HepG2 (cell line): ENCODE results near the gene P2RX7. TPM values are rescaled to one million over a fixed set of nuclear protein-coding genes. Genes with fewer than 3 reads are reported as not detected.

Experiments used
- HNRNPK ChIP-seq: fragments of 200-400 bp; formaldehyde crosslinking; IDR thresholded peaks from 2 replicates; pipeline ENCODE4 v1.6.1; 2018; ENCODE audit warnings: low read length, low read depth, moderate library complexity, mild to moderate bottlenecking; ENCODE audit not compliant: poor library complexity, severe bottlenecking
- HNRNPUL1 ChIP-seq: fragments of 200-400 bp; formaldehyde crosslinking; IDR thresholded peaks from 2 replicates; pipeline ENCODE4 v1.6.1; 2017; ENCODE audit warnings: low read depth, mild to moderate bottlenecking, low read length, moderate library complexity
- MIXL1 ChIP-seq: IDR thresholded peaks from 2 replicates; pipeline ENCODE4 v1.6.1; 2016
- PHF8 ChIP-seq: sonication (generic); formaldehyde crosslinking; IDR thresholded peaks from 2 replicates; pipeline ENCODE4 v1.5.0; 2020; ENCODE audit warnings: missing genetic modification reagents
- ZNF10 ChIP-seq: sonication (generic); formaldehyde crosslinking; IDR thresholded peaks from 2 replicates; pipeline ENCODE4 v1.4.0; 2020; ENCODE audit warnings: mild to moderate bottlenecking, low read depth, missing genetic modification reagents, borderline replicate concordance
- ZNF20 ChIP-seq: sonication (generic); formaldehyde crosslinking; IDR thresholded peaks from 2 replicates; pipeline ENCODE4 v1.4.0; 2020; ENCODE audit warnings: mild to moderate bottlenecking, moderate library complexity, missing genetic modification reagents
- ZNF224 ChIP-seq: sonication (generic); formaldehyde crosslinking; IDR thresholded peaks from 2 replicates; pipeline ENCODE4 v1.5.0; 2020; ENCODE audit warnings: mild to moderate bottlenecking, missing genetic modification reagents
- ZNF225 ChIP-seq: sonication (generic); formaldehyde crosslinking; IDR thresholded peaks from 2 replicates; pipeline ENCODE4 v1.4.0; 2020; ENCODE audit warnings: mild to moderate bottlenecking, missing genetic modification reagents
- ZNF382 ChIP-seq: sonication (generic); formaldehyde crosslinking; IDR thresholded peaks from 2 replicates; pipeline ENCODE4 v1.5.0; 2020; ENCODE audit warnings: missing genetic modification reagents, mild to moderate bottlenecking, borderline replicate concordance
- ZNF570 ChIP-seq: sonication (generic); formaldehyde crosslinking; IDR thresholded peaks from 2 replicates; pipeline ENCODE4 v1.4.0; 2020; ENCODE audit warnings: mild to moderate bottlenecking, missing genetic modification reagents, borderline replicate concordance
- ZNF776 ChIP-seq: sonication (generic); formaldehyde crosslinking; IDR thresholded peaks from 2 replicates; pipeline ENCODE4 v1.4.0; 2020; ENCODE audit warnings: mild to moderate bottlenecking, missing genetic modification reagents
- ZSCAN29 ChIP-seq: sonication (generic); formaldehyde crosslinking; conservative IDR thresholded peaks from 2 replicates; pipeline ENCODE4 v1.4.0; 2020; ENCODE audit warnings: mild to moderate bottlenecking, missing genetic modification reagents
- polyA plus RNA-seq, 8 experiments: library from polyadenylated mRNA; depleted of rRNA in 3 of 8; stranded (reverse) in 7 of 8; unstranded in 1 of 8; fragments of >200 nt; fragmentation: Illumina TruSeq in 4 of 8; extraction: Trizol in 4 of 8; gene quantifications; 2 replicates each; pipeline versions ENCODE4 v1.2.1 to v1.2.3, GENCODE V29; 2011 to 2016; ENCODE audit warnings: low read depth in 4 of 8, missing spikeins in 1 of 8, mixed read lengths in 1 of 8; ENCODE audit not compliant: insufficient read depth in 1 of 8
- total RNA-seq, 5 experiments: library from RNA; depleted of rRNA; stranded (reverse); fragments of >200 nt; fragmentation: Illumina TruSeq; extraction: Trizol; gene quantifications; 2 replicates each; pipeline ENCODE4 v1.2.3, GENCODE V29; 2016; ENCODE audit warnings: low read depth in 1 of 5
- TF ChIP-seq, protein P1 (sequence below): sonication (generic); formaldehyde crosslinking; IDR thresholded peaks from 2 replicates; pipeline ENCODE4 v1.5.0; 2020; ENCODE audit warnings: mild to moderate bottlenecking, missing genetic modification reagents, borderline replicate concordance
- TF ChIP-seq, protein P2 (sequence below): sonication (generic); formaldehyde crosslinking; IDR thresholded peaks from 2 replicates; pipeline ENCODE4 v1.4.0; 2020; ENCODE audit warnings: missing genetic modification reagents, borderline replicate concordance
- TF ChIP-seq, protein P3 (sequence below): sonication (generic); formaldehyde crosslinking; IDR thresholded peaks from 2 replicates; pipeline ENCODE4 v1.4.0; 2020; ENCODE audit warnings: missing genetic modification reagents
- TF ChIP-seq, protein P4 (sequence below): sonication (generic); formaldehyde crosslinking; IDR thresholded peaks from 2 replicates; pipeline ENCODE4 v1.4.0; 2020; ENCODE audit warnings: mild to moderate bottlenecking, missing genetic modification reagents

Gene P2RX7
- total and polyA plus RNA-seq, 2 of the 13 experiments (the other 11 are each of a cell fraction or from before 2014, with no cell fraction given) = 0.13 to 0.73 TPM

DNA sequence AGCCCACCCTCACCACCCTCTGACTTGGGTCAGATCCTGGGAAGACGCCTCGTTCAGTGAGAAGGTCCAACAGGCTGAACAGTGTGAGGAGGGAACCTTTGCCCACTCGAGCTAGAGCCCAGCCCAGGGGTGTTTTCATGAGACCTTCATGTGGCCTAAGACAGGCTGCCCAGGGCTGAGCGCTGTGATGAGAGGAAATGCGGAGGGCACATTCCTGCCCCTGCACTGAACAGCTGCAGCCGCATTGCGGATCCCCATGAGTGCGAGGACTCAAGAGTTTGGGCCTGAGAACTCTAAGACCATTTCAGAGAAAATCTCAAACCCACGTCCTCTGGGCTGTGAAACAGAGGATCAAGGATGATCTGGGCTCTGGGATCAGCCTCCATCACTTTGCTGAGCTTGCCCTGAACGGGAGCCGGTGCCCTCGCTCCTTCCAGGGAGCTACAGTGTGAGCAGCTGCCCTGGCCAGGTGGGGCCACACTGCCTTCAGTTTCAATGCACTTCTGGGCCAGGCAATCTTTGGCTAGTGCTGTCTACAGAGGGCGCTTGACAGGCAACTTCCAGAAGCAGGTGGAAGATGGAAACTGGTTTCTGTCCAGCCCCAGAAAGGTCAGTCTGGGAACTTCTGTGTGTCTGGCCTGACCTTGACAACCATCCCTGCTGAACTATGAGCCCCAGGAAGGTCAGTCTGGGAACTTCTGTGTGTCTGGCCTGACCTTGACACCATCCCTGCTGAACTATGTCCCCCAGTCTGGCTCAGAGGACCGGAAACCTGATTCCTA is 43.5 kb upstream of the P2RX7 start (continued):
- TF ChIP-seq, protein P1, sequence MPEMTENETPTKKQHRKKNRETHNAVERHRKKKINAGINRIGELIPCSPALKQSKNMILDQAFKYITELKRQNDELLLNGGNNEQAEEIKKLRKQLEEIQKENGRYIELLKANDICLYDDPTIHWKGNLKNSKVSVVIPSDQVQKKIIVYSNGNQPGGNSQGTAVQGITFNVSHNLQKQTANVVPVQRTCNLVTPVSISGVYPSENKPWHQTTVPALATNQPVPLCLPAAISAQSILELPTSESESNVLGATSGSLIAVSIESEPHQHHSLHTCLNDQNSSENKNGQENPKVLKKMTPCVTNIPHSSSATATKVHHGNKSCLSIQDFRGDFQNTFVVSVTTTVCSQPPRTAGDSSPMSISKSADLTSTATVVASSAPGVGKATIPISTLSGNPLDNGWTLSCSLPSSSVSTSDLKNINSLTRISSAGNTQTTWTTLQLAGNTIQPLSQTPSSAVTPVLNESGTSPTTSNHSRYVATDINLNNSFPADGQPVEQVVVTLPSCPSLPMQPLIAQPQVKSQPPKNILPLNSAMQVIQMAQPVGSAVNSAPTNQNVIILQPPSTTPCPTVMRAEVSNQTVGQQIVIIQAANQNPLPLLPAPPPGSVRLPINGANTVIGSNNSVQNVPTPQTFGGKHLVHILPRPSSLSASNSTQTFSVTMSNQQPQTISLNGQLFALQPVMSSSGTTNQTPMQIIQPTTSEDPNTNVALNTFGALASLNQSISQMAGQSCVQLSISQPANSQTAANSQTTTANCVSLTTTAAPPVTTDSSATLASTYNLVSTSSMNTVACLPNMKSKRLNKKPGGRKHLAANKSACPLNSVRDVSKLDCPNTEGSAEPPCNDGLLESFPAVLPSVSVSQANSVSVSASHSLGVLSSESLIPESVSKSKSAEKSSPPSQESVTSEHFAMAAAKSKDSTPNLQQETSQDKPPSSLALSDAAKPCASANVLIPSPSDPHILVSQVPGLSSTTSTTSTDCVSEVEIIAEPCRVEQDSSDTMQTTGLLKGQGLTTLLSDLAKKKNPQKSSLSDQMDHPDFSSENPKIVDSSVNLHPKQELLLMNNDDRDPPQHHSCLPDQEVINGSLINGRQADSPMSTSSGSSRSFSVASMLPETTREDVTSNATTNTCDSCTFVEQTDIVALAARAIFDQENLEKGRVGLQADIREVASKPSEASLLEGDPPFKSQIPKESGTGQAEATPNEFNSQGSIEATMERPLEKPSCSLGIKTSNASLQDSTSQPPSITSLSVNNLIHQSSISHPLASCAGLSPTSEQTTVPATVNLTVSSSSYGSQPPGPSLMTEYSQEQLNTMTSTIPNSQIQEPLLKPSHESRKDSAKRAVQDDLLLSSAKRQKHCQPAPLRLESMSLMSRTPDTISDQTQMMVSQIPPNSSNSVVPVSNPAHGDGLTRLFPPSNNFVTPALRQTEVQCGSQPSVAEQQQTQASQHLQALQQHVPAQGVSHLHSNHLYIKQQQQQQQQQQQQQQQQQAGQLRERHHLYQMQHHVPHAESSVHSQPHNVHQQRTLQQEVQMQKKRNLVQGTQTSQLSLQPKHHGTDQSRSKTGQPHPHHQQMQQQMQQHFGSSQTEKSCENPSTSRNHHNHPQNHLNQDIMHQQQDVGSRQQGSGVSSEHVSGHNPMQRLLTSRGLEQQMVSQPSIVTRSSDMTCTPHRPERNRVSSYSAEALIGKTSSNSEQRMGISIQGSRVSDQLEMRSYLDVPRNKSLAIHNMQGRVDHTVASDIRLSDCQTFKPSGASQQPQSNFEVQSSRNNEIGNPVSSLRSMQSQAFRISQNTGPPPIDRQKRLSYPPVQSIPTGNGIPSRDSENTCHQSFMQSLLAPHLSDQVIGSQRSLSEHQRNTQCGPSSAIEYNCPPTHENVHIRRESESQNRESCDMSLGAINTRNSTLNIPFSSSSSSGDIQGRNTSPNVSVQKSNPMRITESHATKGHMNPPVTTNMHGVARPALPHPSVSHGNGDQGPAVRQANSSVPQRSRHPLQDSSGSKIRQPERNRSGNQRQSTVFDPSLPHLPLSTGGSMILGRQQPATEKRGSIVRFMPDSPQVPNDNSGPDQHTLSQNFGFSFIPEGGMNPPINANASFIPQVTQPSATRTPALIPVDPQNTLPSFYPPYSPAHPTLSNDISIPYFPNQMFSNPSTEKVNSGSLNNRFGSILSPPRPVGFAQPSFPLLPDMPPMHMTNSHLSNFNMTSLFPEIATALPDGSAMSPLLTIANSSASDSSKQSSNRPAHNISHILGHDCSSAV (CRISPR knock-in tag) = no peak
- TF ChIP-seq MIXL1 (CRISPR knock-in tag) (no peak), ZNF20 (CRISPR knock-in tag) (no peak), ZNF382 (CRISPR knock-in tag) (no peak), HNRNPK (no peak), ZNF776 (CRISPR knock-in tag) (0 out of 2 replicates have a peak, but pooled peaks have one; percentile 66), ZNF224 (CRISPR knock-in tag) (no peak), ZSCAN29 (CRISPR knock-in tag) (0 out of 2 replicates have a peak, but pooled peaks have one; percentile 63), PHF8 (no peak), ZNF570 (CRISPR knock-in tag) (no peak), ZNF10 (CRISPR knock-in tag) (no peak), HNRNPUL1 (no peak), ZNF225 (CRISPR knock-in tag) (no peak)
- TF ChIP-seq, protein P2, sequence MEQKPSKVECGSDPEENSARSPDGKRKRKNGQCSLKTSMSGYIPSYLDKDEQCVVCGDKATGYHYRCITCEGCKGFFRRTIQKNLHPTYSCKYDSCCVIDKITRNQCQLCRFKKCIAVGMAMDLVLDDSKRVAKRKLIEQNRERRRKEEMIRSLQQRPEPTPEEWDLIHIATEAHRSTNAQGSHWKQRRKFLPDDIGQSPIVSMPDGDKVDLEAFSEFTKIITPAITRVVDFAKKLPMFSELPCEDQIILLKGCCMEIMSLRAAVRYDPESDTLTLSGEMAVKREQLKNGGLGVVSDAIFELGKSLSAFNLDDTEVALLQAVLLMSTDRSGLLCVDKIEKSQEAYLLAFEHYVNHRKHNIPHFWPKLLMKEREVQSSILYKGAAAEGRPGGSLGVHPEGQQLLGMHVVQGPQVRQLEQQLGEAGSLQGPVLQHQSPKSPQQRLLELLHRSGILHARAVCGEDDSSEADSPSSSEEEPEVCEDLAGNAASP = peak; percentile 91; the same call in 1 of the 2 replicates
- TF ChIP-seq, protein P3, sequence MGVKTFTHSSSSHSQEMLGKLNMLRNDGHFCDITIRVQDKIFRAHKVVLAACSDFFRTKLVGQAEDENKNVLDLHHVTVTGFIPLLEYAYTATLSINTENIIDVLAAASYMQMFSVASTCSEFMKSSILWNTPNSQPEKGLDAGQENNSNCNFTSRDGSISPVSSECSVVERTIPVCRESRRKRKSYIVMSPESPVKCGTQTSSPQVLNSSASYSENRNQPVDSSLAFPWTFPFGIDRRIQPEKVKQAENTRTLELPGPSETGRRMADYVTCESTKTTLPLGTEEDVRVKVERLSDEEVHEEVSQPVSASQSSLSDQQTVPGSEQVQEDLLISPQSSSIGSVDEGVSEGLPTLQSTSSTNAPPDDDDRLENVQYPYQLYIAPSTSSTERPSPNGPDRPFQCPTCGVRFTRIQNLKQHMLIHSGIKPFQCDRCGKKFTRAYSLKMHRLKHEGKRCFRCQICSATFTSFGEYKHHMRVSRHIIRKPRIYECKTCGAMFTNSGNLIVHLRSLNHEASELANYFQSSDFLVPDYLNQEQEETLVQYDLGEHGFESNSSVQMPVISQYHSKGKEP (CRISPR knock-in tag) = no peak
- TF ChIP-seq, protein P4, sequence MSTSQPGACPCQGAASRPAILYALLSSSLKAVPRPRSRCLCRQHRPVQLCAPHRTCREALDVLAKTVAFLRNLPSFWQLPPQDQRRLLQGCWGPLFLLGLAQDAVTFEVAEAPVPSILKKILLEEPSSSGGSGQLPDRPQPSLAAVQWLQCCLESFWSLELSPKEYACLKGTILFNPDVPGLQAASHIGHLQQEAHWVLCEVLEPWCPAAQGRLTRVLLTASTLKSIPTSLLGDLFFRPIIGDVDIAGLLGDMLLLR (CRISPR knock-in tag) = peak; percentile 25; the same call in 1 of the 2 replicates
